HG03457 (cell line): ENCODE measurements around the gene TPH1.
"Not testable (repeated sequence)": the region's sequence is repeated elsewhere in the genome, so short reads cannot be mapped to it uniquely, and the experiment has no call there.

ENCODE experiments used
- ATAC-seq: cut with Tn5 transposase; IDR thresholded peaks from one replicate; pipeline ENCODE4 v1.9.1; 2021; ENCODE audit warnings: moderate number of reproducible peaks; ENCODE audit not compliant: unreplicated experiment

Gene TPH1

GRCh38 chr11:18022419-18022818 lies 23.6 kb downstream of the TPH1 start:
- ATAC-seq, result no peak

GRCh38 chr11:18019650-18020049 lies 26.4 kb downstream of the TPH1 start:
- ATAC-seq, result no peak

DNA sequence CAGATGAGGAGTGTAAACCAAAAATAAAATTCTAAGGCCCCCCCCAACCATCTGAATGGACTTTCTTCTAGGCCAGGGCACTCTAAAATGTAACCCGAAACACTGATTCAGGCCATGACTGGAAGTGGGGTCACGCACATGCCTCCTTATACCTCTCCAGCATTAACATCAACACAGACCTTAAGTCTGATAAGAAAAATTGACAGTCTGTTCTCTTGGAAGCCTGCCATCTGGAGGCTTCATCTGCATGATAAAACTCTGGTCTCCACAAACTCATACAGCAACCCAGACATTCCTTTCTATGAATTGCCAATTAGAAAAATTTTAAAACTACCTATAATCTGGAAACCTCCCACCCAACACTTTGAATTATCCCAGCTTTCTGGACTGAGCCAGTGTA lies 29.3 kb downstream of the TPH1 start:
- ATAC-seq, result no peak

- ATAC-seq, result no peak
Measured at GRCh38 chr11:18014876-18015275, 31.2 kb downstream of the TPH1 start.

DNA sequence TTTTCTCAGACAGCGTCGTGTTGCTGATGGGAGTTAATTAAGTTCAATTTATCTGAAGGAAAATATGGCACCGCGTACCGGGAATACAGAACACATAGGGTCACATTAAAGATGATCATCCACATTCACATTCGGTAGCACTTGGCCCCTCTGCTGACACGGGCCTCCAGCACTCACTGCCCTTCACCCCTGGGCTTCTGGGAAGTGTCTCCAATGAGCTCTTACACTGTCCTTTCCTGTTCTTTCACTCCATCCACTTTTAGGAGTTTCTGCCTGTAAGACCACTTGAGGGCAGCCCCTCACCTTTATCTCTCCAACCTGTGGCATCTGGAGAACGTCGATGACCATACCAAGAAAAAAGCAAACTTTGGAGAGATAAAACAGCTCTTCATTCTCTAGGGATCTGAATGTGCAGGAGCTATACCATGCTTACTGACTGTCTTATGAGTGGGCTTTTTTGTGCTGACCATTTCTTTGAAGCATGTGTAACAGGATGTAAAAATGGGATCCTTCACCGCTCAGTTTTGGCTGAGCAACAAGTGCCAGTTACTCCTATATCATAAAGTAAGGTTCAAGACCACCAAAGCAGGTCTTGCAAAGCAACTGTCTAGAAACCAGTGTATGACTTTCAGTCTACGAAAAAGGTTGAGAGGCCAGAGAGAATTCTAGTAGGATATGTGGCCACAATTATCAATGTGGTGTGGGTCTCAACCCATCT lies 32.1 kb downstream of the TPH1 start:
- no peak for ATAC-seq

GRCh38 chr11:18012906-18013781 lies 32.9 kb downstream of the TPH1 start, which contains the start of gene SERGEF:
Gene SERGEF (minus strand): TSS chr11:18013047. CDS start chr11:18013010, 37 bp downstream.
- peak; percentile 93 for ATAC-seq

- peak; percentile 1 for ATAC-seq
Measured at GRCh38 chr11:18012122-18012905, 33.8 kb downstream of the TPH1 start.

DNA sequence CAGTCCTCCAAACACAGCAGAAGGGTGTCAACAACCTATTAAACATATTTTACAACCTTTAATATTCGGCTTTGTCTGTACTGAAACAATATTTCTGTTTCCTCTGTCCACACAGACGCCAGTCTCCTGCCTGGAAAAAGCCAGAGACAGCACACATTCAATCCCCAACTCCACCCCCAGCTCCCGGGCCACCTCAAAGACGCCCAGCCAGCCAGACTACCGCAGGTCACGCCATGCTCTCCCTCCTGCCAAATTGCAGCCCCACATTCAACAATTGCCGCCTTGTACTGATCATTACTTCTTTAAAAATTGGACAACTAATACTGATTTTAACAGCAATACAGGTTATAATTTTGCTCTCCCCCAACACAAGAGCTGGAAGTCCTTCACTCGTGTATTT lies 34.4 kb downstream of the TPH1 start:
- ATAC-seq, result no peak

GRCh38 chr11:18010977-18011586 lies 35.0 kb downstream of the TPH1 start:
- ATAC-seq, result no peak

DNA sequence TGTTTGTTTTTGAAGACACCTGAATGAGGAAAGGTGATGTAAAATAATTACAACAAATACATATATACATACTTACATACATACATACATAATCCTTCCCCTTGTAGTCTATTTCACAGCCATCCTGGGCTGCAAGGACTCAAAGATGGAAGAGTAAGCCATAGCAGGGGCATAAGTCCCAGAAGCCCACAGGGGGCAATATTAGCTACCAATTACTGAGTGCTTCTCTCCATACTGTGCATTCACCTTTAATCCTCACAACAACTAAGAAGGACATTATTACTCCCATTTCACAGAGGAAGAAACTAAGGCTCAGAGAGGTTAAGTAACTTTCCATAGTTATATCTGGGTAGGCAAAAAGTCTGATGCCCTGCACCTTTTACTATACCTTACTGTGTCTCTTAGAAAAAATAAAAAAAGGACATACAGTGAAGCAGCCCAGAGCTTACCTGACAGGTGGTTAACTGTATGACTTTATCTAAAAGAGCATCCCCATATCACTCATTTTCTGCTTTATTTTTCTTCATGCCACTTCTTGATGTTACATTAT lies 35.9 kb downstream of the TPH1 start:
- no peak for ATAC-seq

GRCh38 chr11:18005376-18006129 lies 40.5 kb downstream of the TPH1 start:
- ATAC-seq, result no peak

DNA sequence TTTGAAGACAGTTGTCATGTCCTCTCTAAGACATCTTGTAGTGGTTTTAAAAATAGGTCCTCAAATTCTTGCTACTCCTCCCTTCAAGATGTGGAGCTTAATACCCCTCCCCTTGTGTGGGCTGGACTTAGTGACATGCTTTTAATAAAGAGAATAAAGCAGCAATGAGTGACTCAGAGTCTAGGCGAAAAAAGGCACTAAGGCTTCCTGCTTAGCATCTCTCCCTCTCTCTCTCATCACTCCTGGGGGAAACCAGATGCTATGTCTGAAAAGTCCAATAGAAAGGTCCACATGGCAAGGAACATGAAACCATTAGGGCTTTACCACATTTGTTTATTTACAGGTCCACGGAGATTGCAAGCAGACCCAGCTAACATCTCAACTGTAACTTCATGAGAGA lies 44.9 kb downstream of the TPH1 start:
- ATAC-seq, result no peak

DNA sequence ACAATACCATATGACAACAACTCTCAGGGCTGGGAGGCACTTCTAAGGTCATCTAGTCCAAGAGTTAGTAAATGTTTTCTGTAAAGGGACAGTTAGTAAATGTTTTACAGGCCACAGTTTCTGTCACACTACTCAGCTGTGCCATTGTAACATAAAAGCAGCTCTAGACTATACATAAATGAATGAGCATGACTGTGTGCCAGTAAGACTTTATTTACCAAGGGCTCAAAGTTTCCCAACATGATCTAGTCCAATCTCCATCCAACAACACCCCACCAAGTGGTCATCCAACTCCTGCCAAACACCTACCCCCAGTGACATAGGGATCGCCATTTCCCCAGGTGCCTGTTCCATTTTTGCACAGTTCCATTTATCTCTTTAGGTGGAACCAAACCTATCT lies 45.3 kb downstream of the TPH1 start:
- peak; percentile 78 for ATAC-seq

- not testable (repeated sequence) for ATAC-seq
Measured at GRCh38 chr11:18000128-18000527, 45.9 kb downstream of the TPH1 start.
